ENCODE data around the gene SELENOI. TPM values are rescaled to one million over a fixed set of nuclear protein-coding genes. Genes with fewer than 3 reads are reported as not detected.
A peak's percentile ranks its signal among the peaks of the same experiment; 100 is the strongest.

The SELENOI gene
- total and polyA plus RNA-seq, 2 donors (not counting 3 experiments of a cell fraction or from before 2014, with no cell fraction given): 10.8 to 25.3 TPM

DNA sequence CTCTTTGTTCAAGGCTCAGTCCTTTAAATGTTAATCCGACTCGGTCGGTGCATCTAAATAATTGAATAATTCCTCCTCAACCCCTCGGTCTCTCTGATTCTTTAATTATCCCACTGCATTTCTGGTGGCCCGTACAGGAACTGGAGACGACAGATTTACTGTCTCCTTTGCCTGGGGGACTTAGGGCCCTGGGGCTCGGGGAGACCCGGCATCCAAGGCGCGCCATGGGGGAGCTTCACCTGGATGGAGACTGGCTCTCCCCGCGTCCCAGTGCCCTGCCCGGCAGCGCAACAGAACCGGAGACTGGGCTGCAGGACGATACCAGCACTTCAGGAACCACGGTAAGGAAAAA is 47.7 kb upstream of the SELENOI start:
- H4K20me1 ChIP-seq (replicated peaks; ENCODE audit: control insufficient read depth, extremely low read depth, insufficient read depth, low read length): no peaks in the 10 kb centered on the region
- peak overlapping the region in 1 of 3 experiments; percentile 60 for H3K4me3 ChIP-seq (replicated peaks in 1 of 3; ENCODE audit: insufficient read depth in 1 of 3, low read depth in 1 of 3, low read length in 3 of 3)
- H3K79me2 ChIP-seq (ENCODE audit: control insufficient read depth, insufficient read depth, low read length): no peaks in the 10 kb centered on the region
- H3K4me1 ChIP-seq (ENCODE audit: control insufficient read depth, extremely low read depth, insufficient read depth, low read length): peaks cover 15% of the 10 kb centered on the region
- TF ChIP-seq, protein P1, sequence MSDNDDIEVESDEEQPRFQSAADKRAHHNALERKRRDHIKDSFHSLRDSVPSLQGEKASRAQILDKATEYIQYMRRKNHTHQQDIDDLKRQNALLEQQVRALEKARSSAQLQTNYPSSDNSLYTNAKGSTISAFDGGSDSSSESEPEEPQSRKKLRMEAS (IDR thresholded peaks at IDR 0.05; ENCODE audit: insufficient read depth, insufficient read length): no peak
- TF ChIP-seq MYC (IDR thresholded peaks at IDR 0.05; ENCODE audit: low read depth, low read length) (no peak), POLR2AphosphoS5 (IDR thresholded peaks at IDR 0.05; ENCODE audit: insufficient read depth, low read depth, low read length) (no peak), EZH2 (IDR thresholded peaks at IDR 0.05; ENCODE audit: borderline replicate concordance, low read depth, low read length, severe bottlenecking) (no peak), GATA2 (IDR thresholded peaks at IDR 0.05; ENCODE audit: insufficient read depth, insufficient read length, low read depth, low read length) (no peak), JUN (IDR thresholded peaks at IDR 0.05; ENCODE audit: borderline replicate concordance, insufficient read depth, insufficient read length, low read depth) (no peak), POLR2A (IDR thresholded peaks at IDR 0.05; ENCODE audit: low read depth, low read length) (no peak), FOS (IDR thresholded peaks at IDR 0.05; ENCODE audit: borderline replicate concordance, insufficient read depth, low read length) (no peak)
- TF ChIP-seq, protein P2, sequence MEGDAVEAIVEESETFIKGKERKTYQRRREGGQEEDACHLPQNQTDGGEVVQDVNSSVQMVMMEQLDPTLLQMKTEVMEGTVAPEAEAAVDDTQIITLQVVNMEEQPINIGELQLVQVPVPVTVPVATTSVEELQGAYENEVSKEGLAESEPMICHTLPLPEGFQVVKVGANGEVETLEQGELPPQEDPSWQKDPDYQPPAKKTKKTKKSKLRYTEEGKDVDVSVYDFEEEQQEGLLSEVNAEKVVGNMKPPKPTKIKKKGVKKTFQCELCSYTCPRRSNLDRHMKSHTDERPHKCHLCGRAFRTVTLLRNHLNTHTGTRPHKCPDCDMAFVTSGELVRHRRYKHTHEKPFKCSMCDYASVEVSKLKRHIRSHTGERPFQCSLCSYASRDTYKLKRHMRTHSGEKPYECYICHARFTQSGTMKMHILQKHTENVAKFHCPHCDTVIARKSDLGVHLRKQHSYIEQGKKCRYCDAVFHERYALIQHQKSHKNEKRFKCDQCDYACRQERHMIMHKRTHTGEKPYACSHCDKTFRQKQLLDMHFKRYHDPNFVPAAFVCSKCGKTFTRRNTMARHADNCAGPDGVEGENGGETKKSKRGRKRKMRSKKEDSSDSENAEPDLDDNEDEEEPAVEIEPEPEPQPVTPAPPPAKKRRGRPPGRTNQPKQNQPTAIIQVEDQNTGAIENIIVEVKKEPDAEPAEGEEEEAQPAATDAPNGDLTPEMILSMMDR (IDR thresholded peaks at IDR 0.05; ENCODE audit: extremely low read depth in 1 of 2, insufficient read depth in 1 of 2, low read depth in 1 of 2, low read length in 2 of 2): no peak
- no peaks in the 10 kb centered on the region for H3K9me1 ChIP-seq (replicated peaks; ENCODE audit: control insufficient read depth, extremely low read depth, insufficient read depth, low read length)
- no peak for FAIRE-seq
- H3K36me3 ChIP-seq (ENCODE audit: control insufficient read depth in 2 of 2, extremely low read depth in 1 of 2, insufficient read depth in 2 of 2, low read length in 2 of 2): no peaks in the 10 kb centered on the region
- H3K27ac ChIP-seq (ENCODE audit: insufficient read depth, low read depth, low read length): no peak overlapping the region
- H3K4me2 ChIP-seq (ENCODE audit: insufficient read depth, low read length): peak overlapping the region; percentile 73
- no TSS peak for BruUV-seq (replicated peaks)
- CTCF ChIA-PET: interaction anchor here (0.9 to 1.6 kb wide), 2 partner anchors 11 to 19 kb away, joined by 3 to 5 read pairs; no protein-coding TSS in a partner anchor
- POLR2A ChIA-PET: no interaction called here
- H3K9me3 ChIP-seq (replicated peaks; ENCODE audit: control insufficient read depth, insufficient read depth, low read length): no peaks in the 10 kb centered on the region
- H2AFZ ChIP-seq (ENCODE audit: low read depth, low read length): peak overlapping the region; percentile 97
- H3K27me3 ChIP-seq (ENCODE audit: control insufficient read depth in 2 of 2, insufficient read depth in 2 of 2, low read length in 2 of 2): no peaks in the 10 kb centered on the region
- dilution Hi-C loops (cut with MboI; ENCODE audit: extremely low pct_ligation_motif_present, low sequenced_read_pairs): no loop called here
- intact Hi-C loops (cut with micrococcal nuclease): no loop called here
- DNase-seq (ENCODE audit: low read depth, low spot score): peak; percentile 11
- H3K9ac ChIP-seq (replicated peaks; ENCODE audit: extremely low read depth, insufficient read depth, low read length): peak overlapping the region; percentile 41
